Ureter (tissue), 1 donor: ENCODE results near the gene IMP3. TPM values are rescaled to one million over a fixed set of nuclear protein-coding genes. Genes with fewer than 3 reads are reported as not detected.

ENCODE experiments used
- DNase-seq: peaks from one replicate; pipeline ENCODE4 v3.0.0-alpha.2; 2020; ENCODE audit warnings: low spot score
- total RNA-seq: library from RNA; stranded (reverse); gene quantifications from one replicate; pipeline ENCODE4 v1.2.4, GENCODE V29; 2023
- donor health status: DM: yes; HTN: yes; CAD: no.

Gene IMP3
- total RNA-seq, 1 donor from 2014 or later = 63.9 TPM

DNA sequence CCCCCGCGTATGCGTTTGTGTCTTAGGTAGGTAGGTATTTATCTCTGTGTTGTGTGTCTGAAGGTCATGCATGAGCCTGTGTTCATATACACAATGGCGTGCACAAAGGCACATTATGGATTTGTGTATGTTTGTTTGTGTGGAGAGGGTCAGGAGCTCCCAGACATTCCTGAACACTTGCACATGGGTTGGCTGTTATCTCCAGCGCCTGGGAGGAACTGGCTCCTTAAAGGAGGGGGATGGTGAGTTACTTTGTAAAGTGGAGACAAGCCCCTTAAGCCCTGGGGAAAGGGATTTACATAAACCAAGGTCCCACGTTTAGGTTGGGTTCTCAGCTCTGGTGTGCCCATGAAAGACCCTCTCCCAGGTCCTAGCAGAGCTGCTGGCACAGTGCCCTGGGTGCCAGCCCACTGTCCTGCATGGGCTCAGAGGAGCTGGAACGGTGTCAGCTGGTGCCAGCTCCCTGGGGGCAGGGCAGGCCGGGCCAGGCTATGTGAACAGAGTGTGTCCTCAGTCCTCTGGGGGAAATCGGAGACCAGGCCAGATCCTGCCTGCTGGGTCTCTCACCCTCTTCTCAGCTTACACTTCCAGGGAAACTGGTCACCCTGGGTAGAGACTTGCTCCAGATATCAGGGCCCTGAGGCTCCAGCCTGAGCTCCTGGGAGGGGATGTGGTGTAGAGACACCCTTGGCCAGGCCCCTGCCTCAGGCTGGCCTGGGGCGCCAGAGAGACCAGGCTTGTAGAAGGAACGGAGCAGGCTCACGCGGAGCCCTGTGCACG lies 32.8 kb upstream of the IMP3 start:
- no peak for DNase-seq

DNA sequence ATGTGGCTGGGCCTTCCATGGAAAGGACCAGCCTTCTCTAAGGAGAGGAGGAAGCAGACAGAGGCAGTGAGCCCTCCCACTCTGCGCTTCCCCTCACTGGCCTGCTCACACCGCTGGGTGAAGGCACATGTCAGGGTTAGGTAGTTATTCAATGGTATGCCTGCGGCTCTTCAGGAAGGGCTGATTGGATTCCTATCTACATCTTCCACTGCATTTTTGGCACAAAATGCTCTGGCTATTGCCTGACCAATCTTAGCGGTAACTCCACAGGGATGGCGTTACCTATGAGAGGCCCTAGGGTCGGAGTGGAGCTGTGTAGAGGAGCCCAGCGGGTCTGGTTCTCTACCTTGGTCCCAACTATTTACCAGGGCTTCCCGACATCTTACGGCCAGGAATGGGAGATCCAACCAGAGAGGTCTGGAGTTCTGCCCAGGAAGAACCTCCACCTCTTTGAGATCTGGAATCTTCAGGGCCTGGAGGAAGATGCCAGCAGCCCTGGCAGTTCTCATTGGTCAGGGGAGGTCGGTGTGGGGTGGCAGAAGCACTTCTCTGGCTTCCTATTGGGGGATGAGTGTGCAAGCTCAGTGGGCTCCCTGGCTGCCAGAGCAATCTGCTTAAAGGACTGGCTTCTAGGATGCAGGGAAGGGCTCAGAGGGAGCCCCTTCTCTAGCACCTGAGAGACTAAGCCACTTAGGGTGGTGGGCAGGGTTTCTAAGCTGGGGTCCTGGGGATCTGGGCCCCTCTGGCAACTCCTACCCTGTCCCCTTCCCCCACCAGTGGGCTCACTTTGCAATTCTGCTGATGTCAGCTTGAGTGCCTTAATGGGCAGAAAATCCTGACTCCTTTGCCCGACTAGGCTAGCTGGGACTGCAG lies 31.9 kb upstream of the IMP3 start:
- no peak for DNase-seq

DNA sequence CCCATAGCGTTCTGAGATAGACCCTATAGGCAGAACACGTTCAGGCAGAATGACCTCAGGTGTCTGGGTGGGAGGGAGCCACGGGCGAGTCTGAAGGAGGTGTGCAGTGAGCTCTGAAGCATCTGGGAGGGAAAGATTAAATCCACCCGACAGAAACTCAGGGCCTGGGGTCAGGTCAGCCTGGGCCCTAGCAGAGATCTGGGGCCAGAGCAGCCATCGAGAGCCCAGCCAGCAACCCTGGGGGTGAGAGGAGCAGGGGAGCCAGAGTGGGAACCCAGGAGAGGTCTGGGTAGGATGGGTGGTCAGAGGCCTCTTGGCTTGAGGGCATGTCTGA lies 29.8 kb upstream of the IMP3 start:
- no peak for DNase-seq

DNA sequence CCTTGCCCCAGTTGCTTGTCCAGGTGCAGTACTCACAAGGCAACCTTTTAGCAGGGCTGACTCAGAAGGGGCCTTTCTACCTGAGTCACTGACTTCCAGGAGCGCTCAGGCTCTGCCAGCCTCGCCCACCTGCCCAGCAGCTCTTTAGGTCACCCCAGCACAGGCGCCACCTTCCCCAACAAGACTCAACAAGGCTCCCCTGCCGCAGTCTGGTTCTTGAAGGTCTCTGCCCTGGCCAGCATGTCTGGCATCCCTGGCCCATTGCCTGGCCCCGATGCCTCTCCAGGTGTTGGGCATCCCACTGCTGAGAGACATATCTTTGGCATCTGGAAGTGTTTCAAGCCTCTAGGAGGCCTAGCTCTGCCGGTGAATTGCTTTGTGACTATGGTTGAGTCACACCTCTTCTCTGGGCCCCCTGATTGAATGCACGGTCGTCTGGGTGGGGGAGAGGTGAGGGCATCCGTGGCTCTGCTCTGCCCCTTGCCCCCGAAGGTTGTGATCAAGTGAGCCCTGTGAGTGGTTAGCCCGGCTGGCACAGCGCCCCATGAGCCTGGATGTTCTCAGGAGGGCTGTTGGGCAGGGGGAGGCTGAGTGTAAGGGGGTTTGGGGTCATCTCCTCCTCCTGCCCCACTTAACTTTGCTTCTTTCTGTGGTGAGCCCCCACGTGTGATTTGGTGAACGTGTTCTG lies 29.3 kb upstream of the IMP3 start:
- DNase-seq = no peak

DNA sequence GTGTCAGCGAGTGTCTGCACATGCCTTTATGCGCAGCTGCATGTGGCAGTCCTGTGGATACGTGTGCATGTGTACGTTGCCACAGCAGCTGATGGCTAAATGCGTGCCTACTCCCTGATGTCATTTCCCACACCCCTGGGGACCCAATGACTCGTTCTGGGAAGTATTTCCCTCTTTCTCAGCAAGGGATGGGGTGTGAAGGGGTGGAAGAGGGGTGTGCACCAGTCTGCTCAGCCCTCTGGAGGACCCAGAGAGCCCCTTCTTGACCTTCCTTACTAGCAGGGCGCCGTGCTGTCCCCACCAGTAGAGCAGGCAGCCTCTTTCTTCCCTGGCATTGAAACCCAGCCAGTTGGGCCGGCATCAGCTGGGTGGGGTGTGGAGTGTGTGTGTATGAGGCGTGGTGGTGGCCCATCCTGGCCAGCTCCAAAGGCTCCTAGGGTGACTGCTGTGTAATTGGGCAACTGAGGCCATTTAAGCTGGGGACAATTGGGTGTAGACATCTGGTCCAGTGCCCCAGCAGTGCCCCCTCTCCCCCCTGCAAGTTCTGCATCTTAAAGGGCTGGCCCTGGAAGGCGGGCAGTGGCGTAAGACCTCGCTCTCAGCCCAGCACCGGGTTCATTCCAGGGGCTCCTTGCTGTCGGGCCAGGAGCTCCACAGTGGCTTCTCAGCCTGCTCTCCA lies 26.9 kb upstream of the IMP3 start:
- DNase-seq = peak; percentile 75

DNA sequence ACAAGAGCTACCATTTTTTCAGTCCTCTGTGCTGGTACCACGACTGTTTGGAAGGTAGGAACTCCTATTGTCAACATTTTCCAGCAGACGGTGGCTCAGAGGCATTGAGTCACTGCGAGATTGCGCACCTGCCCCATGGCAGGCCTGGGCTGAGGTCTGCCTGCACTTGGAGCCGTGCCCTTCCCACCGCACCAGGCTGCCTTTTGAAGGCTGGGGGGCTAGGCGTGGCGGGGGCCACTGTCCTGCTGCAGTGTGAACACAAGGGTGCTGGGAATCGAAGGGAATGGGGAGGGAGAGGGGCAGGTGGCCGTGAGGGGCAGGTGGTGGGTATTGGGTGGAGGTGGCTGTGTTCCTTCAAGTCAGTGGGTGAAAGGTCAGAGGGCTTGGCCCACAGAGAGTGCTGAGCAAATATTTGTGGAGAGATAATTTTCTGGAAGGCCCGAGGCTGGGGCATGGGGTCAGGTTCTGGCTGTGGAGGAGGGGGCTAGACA lies 24.0 kb upstream of the IMP3 start:
- DNase-seq = no peak

DNA sequence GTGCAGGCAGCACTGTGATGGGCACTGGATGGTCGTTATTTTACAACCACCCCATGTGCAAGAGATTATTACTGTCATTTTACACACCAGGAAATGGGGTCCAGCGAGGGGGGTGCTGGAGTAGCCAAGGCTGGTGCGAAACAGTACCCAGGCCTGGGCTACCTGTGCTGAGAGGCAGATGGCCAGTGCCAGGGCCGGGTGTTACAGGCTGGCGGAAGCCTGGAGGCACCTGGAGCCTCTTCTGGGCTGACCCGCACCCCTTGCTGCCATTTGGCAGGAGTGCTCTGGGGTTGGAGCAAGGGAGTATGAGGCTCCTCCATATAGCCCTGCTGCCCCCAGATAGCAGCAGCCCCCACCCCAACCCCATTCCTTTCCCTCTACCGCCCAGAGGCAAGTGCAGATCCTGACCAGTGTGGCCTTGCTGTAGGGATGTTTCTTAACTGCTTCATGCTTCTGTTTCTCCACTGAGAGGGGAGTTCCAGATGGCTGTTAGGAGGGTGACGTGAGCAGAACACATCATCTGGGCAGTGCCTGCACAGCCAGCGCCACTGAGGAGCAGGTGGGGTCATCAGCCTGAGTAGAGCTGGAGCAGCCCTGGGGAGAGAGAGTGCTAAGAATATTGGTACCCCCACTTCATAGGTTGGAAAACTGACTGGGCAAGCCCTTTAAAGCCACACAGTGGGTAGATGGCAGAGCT lies 22.9 kb upstream of the IMP3 start:
- no peak for DNase-seq

DNA sequence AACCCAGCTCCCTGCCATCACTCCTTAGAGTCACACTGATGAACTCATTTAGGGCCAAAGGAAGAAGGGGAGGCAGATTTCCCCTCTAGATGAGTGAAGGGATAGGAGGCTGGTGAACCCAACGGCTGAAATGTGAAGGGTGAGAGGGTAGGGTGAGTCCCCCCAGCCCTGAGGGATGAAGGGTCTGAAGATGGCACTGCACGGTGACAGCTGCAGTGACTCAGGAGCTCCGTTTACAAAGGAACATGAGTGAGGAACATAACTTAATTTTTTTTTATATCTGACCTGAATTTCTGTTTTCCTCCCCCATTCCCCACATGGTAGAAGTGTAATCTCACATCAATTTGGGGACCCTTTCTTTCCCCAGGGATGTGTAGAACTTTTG lies 21.7 kb upstream of the IMP3 start:
- DNase-seq = no peak

DNA sequence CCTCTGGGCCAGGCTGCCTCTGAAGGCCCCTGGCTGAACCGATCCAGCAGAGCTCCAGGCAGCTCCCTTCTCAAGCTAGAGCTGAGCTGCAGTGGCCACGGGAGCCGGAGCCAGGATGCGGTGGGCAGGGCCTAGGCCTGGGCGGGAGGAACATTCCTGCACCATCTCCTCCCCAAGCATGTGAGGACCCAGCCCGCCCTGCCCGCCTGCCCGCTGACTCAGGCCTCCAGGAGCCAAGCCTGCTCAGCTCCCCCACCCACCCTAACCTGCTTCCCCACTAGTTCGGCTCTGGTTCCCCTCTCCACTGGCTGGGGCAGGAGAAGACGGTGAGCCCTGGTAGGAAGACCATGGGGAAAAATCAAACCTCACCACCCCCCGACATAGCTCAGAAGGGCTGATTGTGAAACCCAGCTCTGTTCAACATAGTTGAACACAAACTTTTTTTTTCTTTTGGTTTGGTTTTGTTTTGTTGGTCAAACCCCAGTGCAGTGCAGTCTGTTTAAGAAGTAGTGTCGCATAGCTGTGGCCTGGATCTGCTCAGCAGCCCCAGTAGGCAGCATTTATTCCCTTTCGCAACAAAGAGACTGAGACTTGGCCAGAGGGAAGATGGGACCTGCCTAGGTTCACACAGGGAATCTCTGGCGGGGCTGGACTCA lies 21.2 kb upstream of the IMP3 start:
- peak; percentile 95 for DNase-seq

DNA sequence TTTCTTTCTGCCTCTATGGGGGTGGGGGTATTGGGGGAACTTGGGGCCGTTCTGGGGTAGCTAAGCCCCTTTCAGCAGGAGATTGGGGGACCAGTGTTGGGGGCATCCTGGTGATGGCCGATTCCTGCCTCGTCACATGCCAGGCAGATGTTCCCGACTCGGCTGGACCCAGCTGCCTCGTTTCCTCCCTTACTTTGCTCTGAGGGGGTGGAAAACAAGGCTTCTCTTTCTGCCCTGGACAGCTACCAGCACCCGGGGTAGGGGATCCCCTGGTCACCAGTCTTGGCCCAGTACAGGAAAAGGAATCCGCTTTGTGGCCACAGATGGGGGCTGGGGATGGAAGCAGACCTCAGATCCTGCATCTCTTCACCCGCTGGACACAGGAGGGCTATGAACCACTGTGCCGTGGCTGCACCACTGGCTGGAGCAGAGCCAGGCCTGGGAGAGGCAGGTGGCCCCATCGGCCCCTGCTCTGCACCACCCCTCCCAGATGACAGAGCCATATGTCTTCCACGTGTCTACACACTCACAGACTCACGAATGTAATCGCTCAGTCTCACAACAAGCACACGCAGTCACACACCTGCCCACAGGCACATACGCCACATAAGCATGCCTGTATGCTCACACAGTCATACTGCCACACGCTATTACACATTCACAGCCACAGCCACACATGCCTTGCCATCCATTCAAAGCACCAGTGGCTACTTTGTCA lies 20.1 kb upstream of the IMP3 start:
- no peak for DNase-seq

DNA sequence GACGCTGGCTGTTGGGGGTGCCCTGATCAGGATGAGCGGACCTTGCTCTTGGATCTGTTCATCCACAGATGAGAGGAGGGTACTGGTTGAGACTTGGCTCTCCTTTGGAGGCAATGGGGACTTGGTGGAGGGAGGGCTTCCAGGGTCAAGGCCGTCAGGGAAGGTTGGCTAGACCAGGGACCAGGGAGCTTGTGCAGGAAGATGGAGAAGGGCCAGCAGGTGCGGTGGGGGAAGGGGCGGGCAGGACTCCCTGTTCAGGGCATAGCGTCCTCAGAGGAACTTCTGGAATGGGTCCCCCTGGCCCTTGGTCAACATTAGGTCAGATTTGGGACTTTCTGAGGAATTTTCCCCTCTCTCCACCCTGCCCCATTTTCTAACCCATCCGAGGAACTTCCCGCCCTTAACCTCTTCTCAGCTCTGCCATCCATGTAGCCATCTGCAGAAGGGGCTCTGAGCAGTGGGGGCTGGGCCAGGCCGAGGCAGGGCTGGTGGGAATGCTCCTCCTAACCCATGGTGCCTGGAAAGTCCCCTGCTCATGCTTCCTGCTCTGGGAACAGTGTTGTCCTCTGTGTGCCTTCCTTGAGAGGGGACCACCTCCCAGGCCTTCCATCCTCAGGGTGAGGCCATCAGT lies 19.2 kb upstream of the IMP3 start:
- DNase-seq = no peak

DNA sequence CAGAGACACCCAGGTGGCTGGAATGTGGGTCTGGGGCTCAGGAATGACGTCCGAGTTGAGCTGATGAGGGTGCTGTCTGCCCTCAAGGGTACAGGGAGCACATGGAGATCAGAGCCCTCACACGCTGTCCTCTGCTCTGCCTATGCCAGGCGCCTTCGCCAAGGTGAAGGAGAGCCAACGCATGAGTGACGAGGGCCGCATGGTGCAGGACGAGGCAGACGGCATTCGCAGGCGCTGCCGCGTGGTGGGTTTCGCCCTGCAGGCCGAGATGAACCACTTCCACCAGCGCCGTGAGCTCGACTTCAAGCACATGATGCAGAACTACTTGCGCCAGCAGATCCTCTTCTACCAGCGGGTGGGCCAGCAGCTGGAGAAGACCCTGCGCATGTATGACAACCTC lies 16.8 kb upstream of the IMP3 start:
- DNase-seq = no peak

DNA sequence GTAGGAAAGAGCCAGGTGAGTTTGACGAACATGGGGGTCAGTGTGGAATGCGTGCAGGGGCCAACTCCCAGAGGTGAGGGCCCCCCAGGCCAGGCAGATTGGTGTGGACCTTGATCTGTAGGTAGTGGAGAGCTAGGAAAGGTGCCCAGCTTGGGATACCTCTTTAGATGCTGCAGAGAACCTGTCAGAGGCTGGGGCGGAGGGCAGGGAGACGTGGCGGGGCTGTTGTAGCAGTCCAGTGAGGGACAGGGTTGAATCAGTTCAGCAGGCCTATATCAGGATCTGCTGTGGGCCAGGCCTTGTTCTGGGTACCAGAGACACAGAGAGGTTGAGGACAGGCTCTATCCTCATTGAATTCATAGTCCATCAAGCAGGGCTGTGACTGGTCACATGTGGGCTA lies 16.3 kb upstream of the IMP3 start:
- no peak for DNase-seq

DNA sequence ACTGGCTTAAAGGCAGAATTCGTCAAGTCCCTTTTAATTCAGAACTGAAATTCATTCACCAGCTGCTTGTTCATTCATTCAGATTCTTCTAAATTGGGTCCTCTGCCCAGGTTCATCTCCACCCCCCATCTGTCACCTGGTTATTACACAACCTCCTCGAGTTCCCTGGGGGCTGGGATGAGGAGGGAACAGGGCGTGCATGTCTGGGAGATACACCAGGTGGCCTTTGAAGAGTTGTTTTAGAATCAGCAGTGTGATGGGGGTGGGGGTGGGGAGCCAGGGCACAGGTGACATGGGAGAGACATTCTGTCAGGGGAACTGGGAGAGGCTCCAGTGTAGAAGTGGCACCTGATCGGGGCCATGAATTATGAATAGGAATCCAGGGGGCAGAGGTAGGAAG lies 15.9 kb upstream of the IMP3 start:
- DNase-seq = no peak

DNA sequence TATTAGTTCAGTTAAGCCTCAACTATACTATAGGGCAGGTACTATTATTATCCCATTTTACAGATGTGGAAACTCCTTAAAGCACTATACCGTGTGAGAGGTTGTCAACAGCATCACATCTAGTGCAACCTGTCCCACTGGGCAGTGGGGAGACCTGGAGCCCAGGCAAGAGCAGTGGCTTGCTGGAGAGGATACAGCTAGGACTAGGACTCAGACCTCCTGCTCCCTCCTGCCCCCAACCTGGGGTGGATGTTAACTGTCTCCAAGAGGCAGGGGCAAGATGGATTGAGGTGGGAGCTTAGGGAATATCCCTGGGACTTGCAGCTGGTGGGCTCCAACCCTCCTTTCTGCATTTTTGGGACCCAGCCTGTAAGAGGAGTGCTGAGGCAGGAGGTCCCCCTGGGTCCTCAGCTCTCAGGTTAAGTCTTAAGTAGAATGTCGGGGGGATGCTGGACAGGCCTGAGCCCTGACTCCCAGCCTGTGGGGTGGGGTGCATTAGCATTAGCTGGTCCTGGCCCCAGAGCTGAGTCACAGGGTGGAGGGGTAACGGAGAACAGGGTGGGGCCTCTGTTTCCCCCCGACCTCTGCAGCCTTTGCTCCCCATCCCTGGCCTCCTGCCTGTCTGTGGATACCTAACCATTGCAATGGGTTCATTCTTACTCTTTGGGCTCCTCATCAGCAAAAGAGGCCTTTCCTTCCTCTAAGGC lies 14.3 kb upstream of the IMP3 start:
- no peak for DNase-seq

DNA sequence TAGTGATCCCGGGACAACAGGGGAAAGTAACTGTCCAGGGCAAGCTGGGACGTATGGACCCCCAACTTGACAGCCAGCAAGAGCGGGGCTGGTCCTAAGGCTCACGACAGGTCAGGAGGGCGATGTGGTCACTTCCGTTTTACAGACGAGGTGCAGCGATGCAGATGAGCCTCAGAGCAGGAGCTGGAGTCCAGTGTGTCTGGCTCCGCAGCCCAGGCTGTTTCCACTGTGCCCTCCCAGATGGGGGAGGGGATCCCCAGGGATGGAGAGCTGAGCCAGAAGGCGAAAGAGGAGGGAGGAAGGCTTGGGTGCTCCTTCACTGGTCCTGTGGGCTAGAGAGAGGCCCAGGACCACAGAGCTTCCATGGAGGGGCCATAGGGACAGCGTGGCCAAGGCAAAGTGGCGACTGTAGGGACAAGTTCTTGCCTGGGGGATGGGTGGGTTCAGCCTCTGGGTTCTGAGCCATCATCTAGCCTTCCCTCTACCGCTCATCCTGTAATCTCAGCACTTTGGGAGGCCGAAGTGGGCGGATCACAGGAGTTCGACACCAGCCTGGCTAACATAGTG lies 13.4 kb upstream of the IMP3 start:
- no peak for DNase-seq

DNA sequence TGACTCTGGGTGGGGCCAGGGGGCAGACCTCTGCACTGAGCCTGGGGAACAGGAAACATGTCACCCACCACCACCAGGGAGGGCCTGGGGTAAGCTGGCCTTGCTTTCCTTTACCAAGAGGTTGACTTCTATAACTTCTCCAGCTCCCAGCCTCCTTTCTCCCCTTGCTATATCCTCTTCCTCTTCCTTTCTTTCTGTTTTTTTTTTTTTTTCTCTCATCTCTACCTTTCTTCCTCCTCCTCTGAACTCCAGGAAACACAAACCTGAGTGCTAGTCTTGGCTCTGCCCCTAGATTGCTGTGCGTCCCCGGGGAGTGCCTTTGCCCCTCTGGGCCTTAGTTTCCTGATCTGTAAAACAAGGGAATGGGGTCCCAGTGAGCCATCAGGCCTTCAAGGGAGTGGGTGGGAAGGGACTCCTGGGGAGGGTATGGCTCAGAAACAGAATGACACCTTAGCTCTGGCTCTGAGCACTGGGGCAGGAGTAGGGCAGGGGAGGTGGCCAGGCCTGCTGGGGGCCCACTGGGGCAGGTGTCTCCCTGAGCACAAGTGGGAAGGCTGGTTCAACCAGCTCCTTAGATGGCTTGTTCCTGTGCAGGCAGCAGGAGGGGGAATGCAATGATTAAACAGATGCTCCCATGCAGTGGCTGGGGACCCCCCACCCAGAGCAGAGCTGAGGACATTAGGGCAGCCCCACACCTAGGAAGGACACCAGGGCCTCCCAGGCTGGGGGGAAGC lies 12.0 kb upstream of the IMP3 start:
- DNase-seq = no peak
